GM12872 (cell line): ENCODE results near the gene OGFOD3.

Experiments
- TF ChIP-seq, protein P1 (sequence below): IDR thresholded peaks from 3 replicates; pipeline ENCODE4 v1.5.1; 2011; ENCODE audit warnings: low read depth, mild to moderate bottlenecking, low read length, moderate library complexity; ENCODE audit not compliant: insufficient read depth

OGFOD3 gene

DNA sequence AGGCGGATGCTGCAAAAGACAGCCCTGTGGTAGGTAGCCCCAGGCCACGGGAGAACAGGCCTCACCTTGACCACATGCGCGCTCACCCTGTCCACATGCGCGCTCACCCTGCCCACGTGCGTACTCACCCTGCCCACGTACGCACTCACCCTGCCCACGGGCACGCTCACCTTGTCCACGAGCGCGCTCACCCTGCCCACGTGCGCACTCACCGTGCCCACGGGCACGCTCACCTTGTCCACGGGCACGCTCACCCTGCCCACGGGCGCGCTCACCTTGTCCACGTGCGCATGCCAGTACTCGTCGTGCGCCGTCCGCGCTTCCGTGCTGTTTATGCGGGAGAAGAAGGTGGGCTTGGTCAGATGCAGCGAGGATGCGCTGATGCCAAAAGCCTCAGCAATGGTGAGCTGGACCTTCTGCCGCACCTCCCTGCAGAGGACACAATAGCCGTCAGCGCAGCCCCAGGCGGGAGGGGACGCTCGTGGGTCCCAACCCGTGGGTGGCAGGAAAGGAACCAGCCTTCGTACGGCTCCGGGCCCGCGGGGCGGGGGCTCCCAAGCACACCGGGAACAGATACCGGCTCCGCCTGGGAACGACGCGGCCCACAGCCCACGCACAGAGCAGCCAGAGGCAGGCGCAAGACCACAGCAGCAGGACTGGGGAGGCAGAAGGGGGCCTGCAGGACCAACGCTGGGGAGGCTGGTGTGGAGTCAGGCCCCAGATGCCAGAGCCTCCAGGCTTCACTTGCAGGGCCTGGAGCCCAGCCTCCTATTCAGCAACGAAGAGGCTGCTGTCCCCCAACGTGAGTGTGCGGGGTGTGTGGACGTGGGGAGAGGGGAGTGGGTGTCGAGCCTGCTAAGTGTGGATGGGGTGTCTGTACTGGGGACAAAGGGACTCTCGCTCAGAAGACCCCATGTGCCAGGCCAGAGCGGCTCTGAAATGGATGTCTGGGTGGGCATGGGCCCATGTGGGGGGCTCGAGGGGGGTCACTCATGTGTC is 14.4 kb downstream of the OGFOD3 start:
- TF ChIP-seq, protein P1, sequence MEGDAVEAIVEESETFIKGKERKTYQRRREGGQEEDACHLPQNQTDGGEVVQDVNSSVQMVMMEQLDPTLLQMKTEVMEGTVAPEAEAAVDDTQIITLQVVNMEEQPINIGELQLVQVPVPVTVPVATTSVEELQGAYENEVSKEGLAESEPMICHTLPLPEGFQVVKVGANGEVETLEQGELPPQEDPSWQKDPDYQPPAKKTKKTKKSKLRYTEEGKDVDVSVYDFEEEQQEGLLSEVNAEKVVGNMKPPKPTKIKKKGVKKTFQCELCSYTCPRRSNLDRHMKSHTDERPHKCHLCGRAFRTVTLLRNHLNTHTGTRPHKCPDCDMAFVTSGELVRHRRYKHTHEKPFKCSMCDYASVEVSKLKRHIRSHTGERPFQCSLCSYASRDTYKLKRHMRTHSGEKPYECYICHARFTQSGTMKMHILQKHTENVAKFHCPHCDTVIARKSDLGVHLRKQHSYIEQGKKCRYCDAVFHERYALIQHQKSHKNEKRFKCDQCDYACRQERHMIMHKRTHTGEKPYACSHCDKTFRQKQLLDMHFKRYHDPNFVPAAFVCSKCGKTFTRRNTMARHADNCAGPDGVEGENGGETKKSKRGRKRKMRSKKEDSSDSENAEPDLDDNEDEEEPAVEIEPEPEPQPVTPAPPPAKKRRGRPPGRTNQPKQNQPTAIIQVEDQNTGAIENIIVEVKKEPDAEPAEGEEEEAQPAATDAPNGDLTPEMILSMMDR, result no peak

DNA sequence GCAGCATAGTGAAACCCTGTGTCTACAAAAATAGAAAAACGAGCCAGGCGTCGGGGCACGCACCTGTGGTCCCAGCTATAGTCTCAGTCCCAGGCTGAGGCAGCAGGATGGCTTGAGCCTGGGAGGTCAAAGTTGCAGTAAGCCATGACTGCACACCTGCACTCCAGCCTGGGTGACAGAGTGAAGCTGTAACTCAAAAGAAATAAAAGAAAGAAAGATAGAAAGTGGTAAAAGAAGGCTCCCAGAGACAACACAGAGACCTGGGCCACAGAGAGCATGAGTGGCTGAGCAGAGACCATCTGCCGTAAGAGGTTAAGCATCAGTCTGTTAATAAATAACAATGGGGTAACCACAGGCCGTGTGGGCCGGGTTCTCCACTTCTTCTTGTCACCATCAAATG is 15.5 kb downstream of the OGFOD3 start:
- TF ChIP-seq, protein P1, result no peak

DNA sequence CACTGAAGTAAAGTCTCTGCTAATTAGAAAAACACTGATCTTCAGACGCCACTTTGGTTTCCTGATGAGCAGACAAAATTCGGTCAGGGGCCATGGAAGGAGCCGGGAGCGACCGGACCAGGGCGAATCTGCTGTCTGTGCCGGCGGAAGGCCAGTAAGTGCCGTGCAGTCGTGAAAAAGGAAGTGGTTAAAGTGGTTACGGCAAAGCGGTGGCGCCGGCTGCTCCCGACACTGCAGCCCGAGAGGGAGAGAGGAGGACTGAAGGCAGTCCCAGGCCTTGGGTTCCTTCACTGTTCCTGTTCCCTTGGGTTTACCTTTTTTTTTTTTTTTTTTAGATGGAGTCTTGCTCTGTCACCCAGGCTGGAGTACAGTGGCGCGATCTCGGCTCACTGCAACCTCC is 17.6 kb downstream of the OGFOD3 start:
- TF ChIP-seq, protein P1, result no peak

DNA sequence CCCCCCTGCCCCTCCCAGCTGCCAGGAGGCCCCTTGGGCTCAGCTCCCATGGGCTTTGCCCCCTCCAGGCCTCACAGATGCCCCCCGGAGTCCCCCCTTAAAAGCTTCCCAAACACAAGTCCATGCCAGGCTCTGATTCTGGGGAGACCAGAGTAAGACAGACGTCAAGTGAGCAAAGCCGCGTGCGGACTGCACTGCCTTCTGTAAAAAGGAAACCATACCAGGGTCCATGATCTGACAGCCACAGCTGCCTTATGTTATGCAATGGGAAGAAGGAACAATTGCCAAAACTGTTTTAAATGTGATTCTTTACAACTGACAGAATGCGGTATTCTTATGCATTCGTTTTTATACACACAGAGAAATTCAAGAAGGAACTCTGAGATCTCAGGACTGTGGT is 18.2 kb downstream of the OGFOD3 start:
- TF ChIP-seq, protein P1, result no peak

DNA sequence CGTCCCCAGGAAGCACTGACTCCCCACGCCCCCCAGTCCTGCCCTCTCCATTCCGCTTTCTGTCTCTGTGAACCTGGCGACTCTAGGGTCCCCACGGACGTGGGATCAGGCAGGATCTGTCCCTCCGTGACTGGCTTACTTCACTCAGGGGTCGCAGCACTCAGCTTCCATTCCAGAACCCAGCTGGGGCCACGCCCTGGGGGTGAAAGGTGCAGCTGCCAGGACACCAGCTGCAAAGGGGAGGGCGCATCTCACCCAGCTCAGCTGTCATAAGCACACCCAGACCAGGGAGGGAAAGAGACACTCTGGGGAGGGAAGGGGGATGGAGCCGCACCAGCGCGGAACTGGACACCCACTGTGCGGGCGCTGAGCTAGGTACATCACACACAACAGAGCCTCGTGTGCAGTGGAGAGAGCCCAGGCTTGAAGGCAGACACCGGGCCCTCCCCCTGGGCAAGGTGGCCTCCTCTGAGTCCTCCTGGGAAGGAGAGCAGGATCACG is 18.7 kb downstream of the OGFOD3 start:
- TF ChIP-seq, protein P1, result no peak

DNA sequence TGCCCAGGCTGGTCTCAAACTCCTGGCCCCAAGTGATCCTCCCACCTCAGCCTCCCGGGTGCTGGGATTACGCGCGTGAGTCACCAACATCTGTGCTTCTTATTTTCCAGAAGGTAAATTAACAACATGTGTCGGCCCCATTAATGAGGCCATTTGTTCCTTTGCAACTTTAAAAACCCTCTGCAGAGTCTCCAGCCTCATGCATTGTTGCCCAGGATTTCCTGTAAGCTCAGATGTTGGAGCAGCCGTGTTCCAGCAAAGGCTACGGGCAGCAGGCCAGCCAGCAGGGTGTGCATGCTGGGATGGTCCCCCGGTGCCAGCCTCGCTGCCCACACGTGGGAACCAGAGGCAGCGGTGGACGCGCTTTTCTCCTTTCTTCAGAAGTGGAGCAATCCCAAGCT is 19.3 kb downstream of the OGFOD3 start:
- TF ChIP-seq, protein P1, result no peak

DNA sequence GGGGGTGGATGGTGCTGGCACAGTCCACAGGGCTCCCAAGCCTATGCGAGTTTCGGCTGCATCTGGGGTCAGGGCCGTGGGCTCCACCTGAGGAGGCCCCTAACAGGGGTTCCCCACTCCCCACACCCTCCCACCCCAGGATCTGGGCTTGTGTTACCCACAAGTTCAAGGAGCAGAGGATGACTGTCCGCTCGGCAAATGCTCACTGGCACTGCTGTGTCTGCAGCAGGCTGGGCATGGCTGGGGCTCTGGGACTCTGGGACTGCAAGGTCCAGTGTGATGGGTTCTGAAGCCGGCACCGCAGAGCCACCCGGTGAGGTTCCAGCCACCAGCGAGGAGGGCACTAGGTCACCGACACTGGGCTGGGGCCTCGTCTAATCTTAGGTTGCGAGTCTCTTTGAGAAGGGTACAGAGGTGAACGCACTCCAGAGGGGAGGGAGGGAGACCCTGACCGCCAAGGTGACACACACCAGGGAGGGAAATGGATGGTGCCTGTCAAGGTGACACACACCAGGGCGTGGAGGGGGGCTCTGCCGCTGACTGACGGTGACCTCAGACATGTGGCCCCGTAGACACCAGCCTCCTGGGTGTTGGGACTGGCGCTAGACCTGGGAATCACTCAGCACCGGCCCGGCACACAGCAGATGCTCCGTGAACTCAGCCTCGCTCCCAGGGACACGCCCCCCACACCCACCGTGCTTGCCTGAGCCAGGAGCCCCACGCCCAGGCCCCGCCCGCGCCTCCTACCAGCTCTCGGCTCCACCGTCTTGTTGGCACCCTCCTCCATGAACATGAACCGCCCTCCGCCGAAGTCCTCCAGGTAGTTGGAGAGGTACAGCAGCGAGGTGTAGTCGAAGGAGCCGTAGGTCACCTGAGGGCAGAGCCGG is 20.7 kb downstream of the OGFOD3 start:
- TF ChIP-seq, protein P1, result no peak
